Measurements from ENCODE around the gene THSD4.

GRCh38 chr15:71729319-71729718 lies 614.0 kb downstream of the THSD4 start:
- TF ChIP-seq, protein P1, sequence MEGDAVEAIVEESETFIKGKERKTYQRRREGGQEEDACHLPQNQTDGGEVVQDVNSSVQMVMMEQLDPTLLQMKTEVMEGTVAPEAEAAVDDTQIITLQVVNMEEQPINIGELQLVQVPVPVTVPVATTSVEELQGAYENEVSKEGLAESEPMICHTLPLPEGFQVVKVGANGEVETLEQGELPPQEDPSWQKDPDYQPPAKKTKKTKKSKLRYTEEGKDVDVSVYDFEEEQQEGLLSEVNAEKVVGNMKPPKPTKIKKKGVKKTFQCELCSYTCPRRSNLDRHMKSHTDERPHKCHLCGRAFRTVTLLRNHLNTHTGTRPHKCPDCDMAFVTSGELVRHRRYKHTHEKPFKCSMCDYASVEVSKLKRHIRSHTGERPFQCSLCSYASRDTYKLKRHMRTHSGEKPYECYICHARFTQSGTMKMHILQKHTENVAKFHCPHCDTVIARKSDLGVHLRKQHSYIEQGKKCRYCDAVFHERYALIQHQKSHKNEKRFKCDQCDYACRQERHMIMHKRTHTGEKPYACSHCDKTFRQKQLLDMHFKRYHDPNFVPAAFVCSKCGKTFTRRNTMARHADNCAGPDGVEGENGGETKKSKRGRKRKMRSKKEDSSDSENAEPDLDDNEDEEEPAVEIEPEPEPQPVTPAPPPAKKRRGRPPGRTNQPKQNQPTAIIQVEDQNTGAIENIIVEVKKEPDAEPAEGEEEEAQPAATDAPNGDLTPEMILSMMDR (IDR thresholded peaks at IDR 0.05; ENCODE audit: low read length) = no peak
- TF ChIP-seq EZH2 (optimal IDR thresholded peaks at IDR 0.05; ENCODE audit: low read depth, low read length) (no peak), EZH2phosphoT487 (IDR thresholded peaks at IDR 0.05; ENCODE audit: low read length) (no peak)

Data from MM.1S (cell line).